K562 (cell line): ENCODE measurements around the gene TMIGD3. TPM values are rescaled to one million over a fixed set of nuclear protein-coding genes. Genes with fewer than 3 reads are reported as not detected.

ENCODE experiments used
- ATAC-seq: fragments of 200-7000 bp; cut with Tn5 transposase; 3 replicates; pipeline ENCODE4 v1.9.1; 2020; ENCODE audit warnings: moderate library complexity
- BruUV-seq: library from RNA; stranded (reverse); fragments of 400-500 nt; replicated peaks from 2 replicates; lab custom pipeline; 2021; lab: Mats Ljungman, UMichigan
- CTCF ChIA-PET: fragments of 300-600 bp; formaldehyde crosslinking; extraction: SDS; loops from one replicate; lab custom pipeline; 2021; ENCODE audit warnings: low intra/inter-chr PET ratio; lab: Yijun Ruan, JAX
- POLR2A ChIA-PET: fragments of 300-600, 350-650 bp; sonication (Branson Sonifier 250); formaldehyde crosslinking; extraction: SDS; loops from one replicate; lab custom pipeline; 2021; ENCODE audit warnings: antibody characterized with exemption, inconsistent platforms; lab: Yijun Ruan, JAX
- DNase-seq, 4 experiments: peaks; one replicate each; pipeline versions ENCODE4 v3.0.0 to v3.0.0-alpha.2; 2011 to 2018; ENCODE audit warnings: low spot score in 3 of 4, mixed read lengths in 3 of 4; ENCODE audit errors: extremely low read depth in 1 of 4
- FAIRE-seq: peaks from 2 replicates; lab custom pipeline; 2011; peaks lifted over from hg19 to GRCh38; lab: Jason Lieb, UNC
- H2AFZ ChIP-seq: 2 replicates; pipeline ENCODE4 v1.6.0; 2011; ENCODE audit warnings: low read depth, low read length, control low read depth, inconsistent platforms
- H3K27ac ChIP-seq: fragments of 200-600 bp; 3 replicates; pipeline ENCODE4 v1.8.0; 2011; ENCODE audit warnings: low read depth, mild to moderate bottlenecking, control low read depth, inconsistent platforms, low read length, moderate library complexity, mixed read lengths; ENCODE audit errors: extremely low read depth
- H3K27me3 ChIP-seq, 2 experiments: fragments of 300-600 bp in 1 of 2; 2 replicates in 1 of 2; 3 replicates in 1 of 2; pipeline versions ENCODE4 v1.6.0 to v1.8.0; 2011; ENCODE audit warnings: inconsistent platforms in 2 of 2, low read length in 2 of 2, mild to moderate bottlenecking in 1 of 2, mixed read lengths in 1 of 2, moderate library complexity in 1 of 2; ENCODE audit not compliant: control insufficient read depth in 2 of 2, insufficient read depth in 2 of 2
- H3K36me3 ChIP-seq: fragments of 300-600 bp; 3 replicates; pipeline ENCODE4 v1.8.0; 2011; ENCODE audit warnings: mild to moderate bottlenecking, low read length, inconsistent platforms; ENCODE audit not compliant: control insufficient read depth, insufficient read depth
- H3K4me1 ChIP-seq, 2 experiments: fragments of 200-600 bp in 1 of 2; replicated peaks in 1 of 2; 2 replicates in 1 of 2; 3 replicates in 1 of 2; pipeline versions ENCODE4 v1.5.1 to v1.8.0; 2011; ENCODE audit warnings: inconsistent platforms in 2 of 2, low read length in 2 of 2, mild to moderate bottlenecking in 1 of 2, mixed read lengths in 1 of 2, moderate library complexity in 1 of 2; ENCODE audit not compliant: control insufficient read depth in 2 of 2, insufficient read depth in 2 of 2
- H3K4me2 ChIP-seq: 2 replicates; pipeline ENCODE4 v1.6.1; 2011; ENCODE audit warnings: low read length, control low read depth, inconsistent platforms, mixed read lengths; ENCODE audit not compliant: insufficient read depth
- H3K4me3 ChIP-seq: fragments of 200-600 bp; sonication (generic), shearing (Covaris generic); 2 replicates; pipeline ENCODE4 v1.5.1; 2016; ENCODE audit warnings: control low read depth, inconsistent platforms
- H3K79me2 ChIP-seq: fragments of 200-600 bp; 3 replicates; pipeline ENCODE4 v1.8.0; 2011; ENCODE audit warnings: low read length, inconsistent platforms; ENCODE audit not compliant: control insufficient read depth, insufficient read depth
- H3K9ac ChIP-seq, 2 experiments: 2 replicates each; pipeline versions ENCODE4 v1.6.0 to v1.6.1; 2011; ENCODE audit warnings: low read depth in 2 of 2, low read length in 2 of 2, control low read depth in 1 of 2, inconsistent platforms in 1 of 2, mild to moderate bottlenecking in 1 of 2, mixed read lengths in 1 of 2; ENCODE audit not compliant: insufficient read depth in 1 of 2
- H3K9me1 ChIP-seq: one replicate; pipeline ENCODE4 v1.6.0; 2011; ENCODE audit warnings: inconsistent platforms, mild to moderate bottlenecking, low read length, moderate library complexity; ENCODE audit not compliant: control insufficient read depth, insufficient read depth
- H3K9me3 ChIP-seq: replicated peaks from 2 replicates; pipeline ENCODE4 v1.5.1; 2011; ENCODE audit warnings: low read depth, low read length, inconsistent platforms; ENCODE audit not compliant: control insufficient read depth, insufficient read depth
- H4K20me1 ChIP-seq: replicated peaks from 2 replicates; pipeline ENCODE4 v1.6.1; 2011; ENCODE audit warnings: low read length, inconsistent platforms, mixed read lengths; ENCODE audit not compliant: control insufficient read depth, insufficient read depth
- FOXO4 ChIP-seq: fragments of 450-650 bp; formaldehyde crosslinking; IDR thresholded peaks from 2 replicates; pipeline ENCODE4 v1.4.0; 2020; ENCODE audit warnings: mild to moderate bottlenecking, moderate library complexity
- RBBP5 ChIP-seq: fragments of 200-600 bp; sonication (generic); IDR thresholded peaks from 2 replicates; pipeline ENCODE4 v1.6.1; 2012; ENCODE audit warnings: borderline replicate concordance, mild to moderate bottlenecking, low read length, control low read depth, inconsistent platforms; ENCODE audit not compliant: insufficient read depth, poor library complexity, severe bottlenecking
- TAL1 ChIP-seq: fragments of 450-650 bp; IDR thresholded peaks from 2 replicates; pipeline ENCODE4 v1.6.1; 2016; ENCODE audit warnings: mild to moderate bottlenecking
- ZNF639 ChIP-seq, 2 experiments: fragments of 200-800 bp in 1 of 2; sonication (Bioruptor generic) in 1 of 2; sonication (generic) in 1 of 2; formaldehyde crosslinking in 1 of 2; IDR thresholded peaks in 1 of 2; conservative IDR thresholded peaks in 1 of 2; 2 replicates each; pipeline versions ENCODE4 v1.5.0 to v1.6.1; 2016 to 2020; ENCODE audit warnings: missing compliant biosample characterization in 1 of 2, missing genetic modification characterization in 1 of 2, missing genetic modification reagents in 1 of 2
- ZSCAN32 ChIP-seq: fragments of 450-650 bp; formaldehyde crosslinking; IDR thresholded peaks from 2 replicates; pipeline ENCODE4 v1.4.0; 2020; ENCODE audit warnings: mild to moderate bottlenecking, moderate library complexity
- WGBS: fragments of 100-300 bp; shearing (Covaris generic); methylation state at CpG from one replicate; pipeline ENCODE4 v1.1.6; 2016; ENCODE audit warnings: low coverage, mixed read lengths; ENCODE audit not compliant: insufficient coverage; ENCODE audit errors: missing lambda C conversion rate; 5-methylcytosine and 5-hydroxymethylcytosine counted together
- in situ Hi-C: fragments of 300-500 bp; cut with MboI; formaldehyde crosslinking; loops from 4 replicates; pipeline ENCODE4 v1.15.0; 2018; ENCODE audit warnings: inconsistent platforms, mixed read lengths
- intact Hi-C: fragments of 100-400 bp; cut with micrococcal nuclease; formaldehyde crosslinking; loops from 2 replicates; pipeline ENCODE4 v1.14.2; 2022
- polyA plus RNA-seq, 8 experiments: library from polyadenylated mRNA; depleted of rRNA in 4 of 8; stranded (reverse) in 5 of 8; unstranded in 3 of 8; fragments of >200 nt; fragmentation: Nextera tagmentation in 2 of 8; fragmentation: Illumina TruSeq in 1 of 8; extraction: Ambion mirVana in 2 of 8; extraction: Trizol in 1 of 8; gene quantifications; 2 replicates each; pipeline versions ENCODE4 v1.2.1 to v1.2.3, GENCODE V29; 2011 to 2014; ENCODE audit warnings: inconsistent platforms in 1 of 8, missing spikeins in 1 of 8
- total RNA-seq, 7 experiments: library from RNA; depleted of rRNA in 6 of 7; stranded (reverse); fragments of >200 nt in 6 of 7; fragmentation: Illumina TruSeq in 2 of 7; extraction: Trizol in 2 of 7; gene quantifications; 2 replicates each; pipeline versions ENCODE4 v1.2.1 to v1.2.3, GENCODE V29; 2011 to 2021; ENCODE audit warnings: low replicate concordance in 1 of 7
- TF ChIP-seq, protein P1 (sequence below): fragments of 450-650 bp; formaldehyde crosslinking; conservative IDR thresholded peaks from 2 replicates; pipeline ENCODE4 v1.4.0; 2022; ENCODE audit warnings: mild to moderate bottlenecking, missing genetic modification characterization
- TF ChIP-seq, protein P2 (sequence below): fragments of 250-450 bp; sonication (Bioruptor Pico); IDR thresholded peaks from 2 replicates; pipeline ENCODE4 v1.6.1; 2021; ENCODE audit warnings: mild to moderate bottlenecking

TMIGD3 gene
- total and polyA plus RNA-seq, 9 of the 15 experiments (the other 6 are each of a cell fraction or from before 2014, with no cell fraction given): 0.11 to 0.13 (median 0.11) TPM; not detected in 6

GRCh38 chr1:111483876-111484275 is 19.6 kb downstream of the TMIGD3 start:
- in situ Hi-C loops: loop anchor here (5.0 to 25.0 kb wide), 2 partner anchors 273 to 853 kb away; partner anchors contain the start of gene DDX20
- H3K4me3 ChIP-seq: no peak overlapping the region
- no peaks in the 10 kb centered on the region for H3K4me1 ChIP-seq
- DNase-seq: no peak
- no peak for FAIRE-seq
- H2AFZ ChIP-seq: no peak overlapping the region
- no peaks in the 10 kb centered on the region for H3K9me1 ChIP-seq
- ATAC-seq: no peak
- no peak for TF ChIP-seq ZSCAN32
- TF ChIP-seq TAL1: no peak
- TF ChIP-seq FOXO4 (CRISPR knock-in tag): no peak
- no peak for TF ChIP-seq ZNF639 (CRISPR knock-in tag; conservative IDR thresholded peaks at IDR 0.05 in 1 of 2, IDR thresholded peaks at IDR 0.05 in 1 of 2)
- TF ChIP-seq, protein P1, sequence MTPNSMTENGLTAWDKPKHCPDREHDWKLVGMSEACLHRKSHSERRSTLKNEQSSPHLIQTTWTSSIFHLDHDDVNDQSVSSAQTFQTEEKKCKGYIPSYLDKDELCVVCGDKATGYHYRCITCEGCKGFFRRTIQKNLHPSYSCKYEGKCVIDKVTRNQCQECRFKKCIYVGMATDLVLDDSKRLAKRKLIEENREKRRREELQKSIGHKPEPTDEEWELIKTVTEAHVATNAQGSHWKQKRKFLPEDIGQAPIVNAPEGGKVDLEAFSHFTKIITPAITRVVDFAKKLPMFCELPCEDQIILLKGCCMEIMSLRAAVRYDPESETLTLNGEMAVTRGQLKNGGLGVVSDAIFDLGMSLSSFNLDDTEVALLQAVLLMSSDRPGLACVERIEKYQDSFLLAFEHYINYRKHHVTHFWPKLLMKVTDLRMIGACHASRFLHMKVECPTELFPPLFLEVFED (CRISPR knock-in tag): no peak
- TF ChIP-seq, protein P2, sequence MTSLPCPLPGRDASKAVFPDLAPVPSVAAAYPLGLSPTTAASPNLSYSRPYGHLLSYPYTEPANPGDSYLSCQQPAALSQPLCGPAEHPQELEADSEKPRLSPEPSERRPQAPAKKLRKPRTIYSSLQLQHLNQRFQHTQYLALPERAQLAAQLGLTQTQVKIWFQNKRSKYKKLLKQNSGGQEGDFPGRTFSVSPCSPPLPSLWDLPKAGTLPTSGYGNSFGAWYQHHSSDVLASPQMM (CRISPR knock-in tag): no peak
- TF ChIP-seq RBBP5: no peak
- H3K36me3 ChIP-seq: no peaks in the 10 kb centered on the region
- intact Hi-C loops: loop anchor here (5.0 kb wide), 1 partner anchor 883 kb away; no protein-coding TSS in a partner anchor
- no peak overlapping the region for H3K9ac ChIP-seq
- CTCF ChIA-PET: no interaction called here
- H3K27ac ChIP-seq: no peak overlapping the region
- no peaks in the 10 kb centered on the region for H4K20me1 ChIP-seq
- H3K4me2 ChIP-seq: no peak overlapping the region
- no TSS peak for BruUV-seq
- POLR2A ChIA-PET: no interaction called here
- H3K27me3 ChIP-seq: peaks cover 10 to 24% of the 10 kb centered on the region in 2 experiments; a peak in 4 of 5 replicates
- H3K79me2 ChIP-seq: no peaks in the 10 kb centered on the region
- WGBS: 0% methylated on average over 2 of the region's 2 CpGs
- no peaks in the 10 kb centered on the region for H3K9me3 ChIP-seq
